ENCODE measurements around the gene SURF2.
"Not testable (repeated sequence)": the region's sequence is repeated elsewhere in the genome, so short reads cannot be mapped to it uniquely, and the experiment has no call there.

The SURF2 gene

GRCh38 chr9:133371261-133371711 lies 14.9 kb downstream of the SURF2 start:
- TF ChIP-seq, protein P1, sequence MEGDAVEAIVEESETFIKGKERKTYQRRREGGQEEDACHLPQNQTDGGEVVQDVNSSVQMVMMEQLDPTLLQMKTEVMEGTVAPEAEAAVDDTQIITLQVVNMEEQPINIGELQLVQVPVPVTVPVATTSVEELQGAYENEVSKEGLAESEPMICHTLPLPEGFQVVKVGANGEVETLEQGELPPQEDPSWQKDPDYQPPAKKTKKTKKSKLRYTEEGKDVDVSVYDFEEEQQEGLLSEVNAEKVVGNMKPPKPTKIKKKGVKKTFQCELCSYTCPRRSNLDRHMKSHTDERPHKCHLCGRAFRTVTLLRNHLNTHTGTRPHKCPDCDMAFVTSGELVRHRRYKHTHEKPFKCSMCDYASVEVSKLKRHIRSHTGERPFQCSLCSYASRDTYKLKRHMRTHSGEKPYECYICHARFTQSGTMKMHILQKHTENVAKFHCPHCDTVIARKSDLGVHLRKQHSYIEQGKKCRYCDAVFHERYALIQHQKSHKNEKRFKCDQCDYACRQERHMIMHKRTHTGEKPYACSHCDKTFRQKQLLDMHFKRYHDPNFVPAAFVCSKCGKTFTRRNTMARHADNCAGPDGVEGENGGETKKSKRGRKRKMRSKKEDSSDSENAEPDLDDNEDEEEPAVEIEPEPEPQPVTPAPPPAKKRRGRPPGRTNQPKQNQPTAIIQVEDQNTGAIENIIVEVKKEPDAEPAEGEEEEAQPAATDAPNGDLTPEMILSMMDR (IDR thresholded peaks at IDR 0.05; ENCODE audit: low read depth, low read length, missing control alignments) = no peak
- H3K4me3 ChIP-seq (replicated peaks; ENCODE audit: low read depth, low read length) = no peak overlapping the region
- DNase-seq (ENCODE audit: extremely low read depth, low read depth) = no peak

DNA sequence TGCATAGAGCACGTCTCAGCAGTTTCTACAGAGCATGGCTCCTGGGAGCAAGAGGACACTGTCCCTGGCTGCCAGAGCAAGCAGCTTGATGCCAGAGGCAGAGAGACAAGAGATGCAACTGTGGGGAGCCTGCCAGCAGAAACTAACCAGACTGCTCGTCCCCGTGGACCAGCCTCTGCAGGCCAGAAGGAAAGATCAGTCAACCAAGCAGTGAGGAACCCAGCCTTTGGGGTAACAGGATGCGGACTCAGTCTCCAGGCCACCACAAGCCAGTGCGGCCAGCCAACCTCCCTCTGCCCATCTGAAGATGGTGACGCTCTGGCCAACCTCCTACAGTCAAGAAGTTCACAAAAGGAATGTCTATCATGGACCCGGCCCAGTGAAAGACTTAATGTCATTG lies 15.8 kb downstream of the SURF2 start:
- no peak overlapping the region for H3K4me3 ChIP-seq (replicated peaks; ENCODE audit: low read depth, low read length)
- no peak for DNase-seq (ENCODE audit: extremely low read depth, low read depth)
- TF ChIP-seq, protein P1 (IDR thresholded peaks at IDR 0.05; ENCODE audit: low read depth, low read length, missing control alignments) = no peak

DNA sequence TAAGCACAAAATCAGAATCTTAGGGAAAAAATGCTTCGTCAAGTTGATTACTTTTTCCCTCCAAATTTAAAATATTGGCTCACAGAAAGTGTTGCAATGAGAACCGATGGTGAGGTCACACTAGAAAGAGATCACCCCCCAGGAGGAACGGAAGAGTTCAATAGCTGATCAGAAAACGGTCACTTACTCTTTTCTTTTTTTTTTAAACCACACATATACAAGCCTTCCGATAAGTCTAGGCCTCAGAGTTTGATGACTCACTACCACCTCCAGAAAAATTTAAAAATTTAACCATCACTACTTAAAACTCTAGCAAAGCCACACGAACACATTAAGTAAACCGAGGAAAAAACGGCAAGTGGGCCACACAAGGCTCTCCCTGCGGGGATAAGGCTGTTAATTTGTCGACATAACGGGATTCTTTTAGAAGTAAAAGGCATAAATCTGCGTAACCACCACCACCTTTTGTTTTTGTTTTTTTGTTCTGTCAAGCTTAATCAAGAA lies 18.3 kb downstream of the SURF2 start:
- no peak for DNase-seq (ENCODE audit: extremely low read depth, low read depth)
- TF ChIP-seq, protein P1 (IDR thresholded peaks at IDR 0.05; ENCODE audit: low read depth, low read length, missing control alignments) = no peak
- H3K4me3 ChIP-seq (replicated peaks; ENCODE audit: low read depth, low read length) = peak overlapping the region; percentile 94

GRCh38 chr9:133375116-133375723 lies 18.9 kb downstream of the SURF2 start:
- no peak for DNase-seq (ENCODE audit: extremely low read depth, low read depth)
- H3K4me3 ChIP-seq (replicated peaks; ENCODE audit: low read depth, low read length) = peak overlapping the region; percentile 94
- TF ChIP-seq, protein P1 (IDR thresholded peaks at IDR 0.05; ENCODE audit: low read depth, low read length, missing control alignments) = peak; percentile 29

DNA sequence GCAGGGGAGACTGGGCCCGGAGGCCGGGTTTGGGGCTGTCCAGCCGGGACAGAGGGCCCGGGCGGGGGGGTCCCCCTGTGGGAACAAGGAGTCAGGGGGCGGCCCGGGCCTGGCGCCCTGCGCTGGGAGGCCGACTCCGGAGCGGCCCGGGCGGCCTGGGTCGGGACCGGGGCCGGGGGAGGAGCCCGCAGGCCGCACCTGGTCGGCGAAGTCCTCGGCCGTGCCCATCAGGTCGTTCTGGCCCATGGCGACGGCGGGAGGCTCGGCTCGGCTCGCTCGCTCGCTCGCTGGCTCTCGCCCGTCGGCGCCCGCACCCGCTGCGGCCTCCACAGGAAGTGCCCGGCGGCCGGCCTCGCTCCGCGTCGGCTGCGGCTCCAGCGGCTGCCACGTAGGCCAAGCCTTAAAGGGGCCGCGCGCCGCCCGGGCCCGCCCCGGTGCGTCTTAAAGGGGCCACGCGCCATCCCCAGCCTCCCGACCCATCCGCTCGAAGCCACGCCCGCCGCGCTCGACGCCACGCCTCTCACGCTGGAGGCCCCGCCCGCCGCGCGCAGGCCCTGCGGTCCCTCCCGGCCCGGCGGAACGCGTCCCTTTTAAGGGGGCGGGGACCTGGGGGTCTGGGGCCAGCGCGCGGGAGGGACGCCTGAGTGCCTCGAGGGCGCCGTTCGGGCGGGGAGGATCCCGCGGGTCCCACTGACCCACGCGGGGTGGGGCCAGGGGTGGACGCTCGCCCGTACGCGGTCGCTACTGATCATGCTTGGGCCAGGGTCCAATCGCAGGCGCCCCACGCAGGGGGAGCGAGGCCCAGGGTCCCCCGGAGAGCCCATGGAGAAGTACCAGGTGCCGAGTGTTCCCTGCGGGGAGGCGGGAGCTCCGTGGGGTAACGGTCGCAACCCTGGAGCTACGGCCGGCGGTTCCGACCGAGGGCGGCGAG lies 19.6 kb downstream of the SURF2 start, which contains the start of the genes STKLD1 and SURF4:
Gene STKLD1 (plus strand): TSS at position 643 of the 931 bp plus-strand sequence. CDS start 108 bp downstream, at position 751.
Gene SURF4 (minus strand): TSS at position 337 of the 931 bp plus-strand sequence. CDS start 91 bp downstream, at position 246.
- H3K4me3 ChIP-seq (replicated peaks; ENCODE audit: low read depth, low read length) = peak within 1 kb of the TSS; percentile 94
- TF ChIP-seq, protein P1 (IDR thresholded peaks at IDR 0.05; ENCODE audit: low read depth, low read length, missing control alignments) = no peak
- peak; percentile 76 for DNase-seq (ENCODE audit: extremely low read depth, low read depth)

- DNase-seq (ENCODE audit: extremely low read depth, low read depth); H3K4me3 ChIP-seq (replicated peaks; ENCODE audit: low read depth, low read length): not testable (repeated sequence)
Observed at GRCh38 chr9:133377280-133377679, 20.9 kb downstream of the SURF2 start.
